C1 segment of cervical spinal cord (tissue), 14 donors: ENCODE measurements around the gene RBPJL.
A peak's percentile ranks its signal among the peaks of the same experiment; 100 is the strongest.

Experiments
- DNase-seq, 14 donors: peaks; one replicate each; lab custom pipeline; 2025; lab: John Stamatoyannopoulos, UW

The RBPJL gene

DNA sequence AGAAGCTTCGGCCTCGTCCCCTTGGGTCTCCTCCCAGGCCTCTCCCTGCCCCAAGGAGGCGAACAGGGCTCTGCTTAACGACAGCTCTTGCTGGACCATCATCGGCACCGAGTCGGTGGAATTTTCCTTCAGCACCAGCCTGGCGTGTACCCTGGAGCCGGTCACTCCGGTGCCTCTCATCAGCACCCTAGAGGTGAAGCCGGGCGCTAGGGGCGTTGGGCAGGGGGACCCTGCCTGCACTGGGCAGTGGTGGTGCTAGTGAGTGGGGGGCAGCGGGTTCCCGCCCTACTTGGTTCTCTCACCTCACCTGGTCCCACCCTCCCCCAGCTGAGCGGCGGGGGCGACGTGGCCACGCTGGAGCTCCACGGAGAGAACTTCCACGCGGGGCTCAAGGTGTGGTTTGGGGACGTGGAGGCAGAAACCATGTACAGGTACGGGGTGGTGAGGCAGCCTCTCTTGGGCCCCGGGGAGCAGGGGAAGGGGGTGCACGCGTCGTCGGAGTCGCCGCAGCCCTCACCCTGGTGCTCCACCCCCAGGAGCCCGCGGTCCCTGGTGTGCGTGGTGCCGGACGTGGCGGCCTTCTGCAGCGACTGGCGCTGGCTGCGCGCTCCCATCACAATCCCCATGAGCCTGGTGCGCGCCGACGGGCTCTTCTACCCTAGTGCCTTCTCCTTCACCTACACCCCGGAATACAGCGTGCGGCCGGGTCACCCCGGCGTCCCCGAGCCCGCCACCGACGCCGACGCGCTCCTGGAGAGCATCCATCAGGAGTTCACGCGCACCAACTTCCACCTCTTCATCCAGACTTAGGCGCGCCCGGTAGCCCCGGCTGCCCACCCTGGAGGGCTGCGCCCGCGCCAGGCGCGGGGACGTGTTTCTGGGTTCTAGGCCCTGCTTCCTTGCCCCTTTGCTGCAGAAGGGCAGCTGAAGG lies 9.8 kb downstream of the RBPJL start:
- DNase-seq = no peak

DNA sequence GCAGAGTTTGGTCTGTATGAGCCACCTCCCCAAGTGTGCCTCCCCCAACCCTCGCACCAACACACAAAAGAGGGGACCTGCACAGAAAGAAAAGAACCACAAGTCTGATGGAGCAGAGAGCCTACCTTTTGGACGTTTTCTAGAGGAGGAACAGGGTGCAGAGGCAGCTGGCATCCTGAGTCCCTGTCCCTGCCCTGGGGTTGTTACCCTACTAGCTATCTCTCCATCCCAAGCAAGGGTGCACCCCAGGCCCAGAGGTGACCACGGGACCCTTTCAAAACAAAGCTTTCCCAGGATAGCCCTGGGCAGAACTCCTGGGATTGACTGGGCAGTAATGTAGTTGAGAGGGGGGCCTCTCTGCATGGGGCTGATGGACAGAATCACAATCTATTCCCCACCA lies 11.2 kb downstream of the RBPJL start:
- no peak for DNase-seq

DNA sequence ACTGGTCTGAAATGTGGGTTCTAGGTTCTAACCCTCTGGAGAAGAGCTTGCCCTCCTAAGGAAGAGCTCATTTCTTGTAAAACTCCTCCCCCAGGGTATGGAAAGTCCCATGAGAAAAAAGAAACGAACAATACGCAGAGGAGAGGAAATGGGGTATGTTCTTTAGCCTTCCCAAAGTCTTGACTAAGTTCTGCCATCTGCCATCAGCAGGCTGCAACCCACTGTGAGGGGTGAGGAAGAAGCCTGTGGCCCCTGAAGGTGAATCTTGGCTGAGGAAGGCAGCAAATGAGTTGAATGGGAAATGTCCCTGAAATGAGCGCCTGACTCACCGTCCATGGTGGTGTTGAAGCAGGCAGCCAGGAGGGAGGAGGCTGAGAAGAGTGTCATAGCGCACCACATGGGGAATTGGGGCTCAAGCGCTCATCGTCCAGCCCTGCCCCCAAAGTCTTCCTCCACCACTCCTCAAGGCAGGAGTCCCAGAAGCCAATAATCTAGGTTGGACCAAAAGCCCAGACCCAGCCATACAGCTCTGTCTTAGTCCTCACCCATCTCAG lies 11.8 kb downstream of the RBPJL start:
- no peak for DNase-seq

DNA sequence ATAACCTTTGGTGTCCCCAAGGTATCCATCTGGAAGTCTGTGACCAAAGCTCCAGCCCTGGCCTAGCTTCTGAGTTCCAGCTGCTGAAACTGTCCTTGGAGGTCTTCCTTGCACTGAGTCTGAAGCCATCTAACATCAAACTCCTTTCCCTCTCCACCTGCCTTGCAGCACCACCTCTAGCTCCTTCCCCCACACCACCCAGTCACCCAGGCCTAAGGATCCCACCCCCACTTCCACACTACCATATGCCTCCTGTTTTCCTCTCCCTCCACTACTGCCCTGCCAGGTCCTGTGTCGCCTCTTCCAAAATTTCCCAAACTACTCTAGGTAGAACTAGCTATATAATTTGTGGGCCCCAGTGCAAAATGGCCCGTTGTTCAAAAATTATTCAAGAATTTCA lies 12.3 kb downstream of the RBPJL start:
- DNase-seq = no peak

DNA sequence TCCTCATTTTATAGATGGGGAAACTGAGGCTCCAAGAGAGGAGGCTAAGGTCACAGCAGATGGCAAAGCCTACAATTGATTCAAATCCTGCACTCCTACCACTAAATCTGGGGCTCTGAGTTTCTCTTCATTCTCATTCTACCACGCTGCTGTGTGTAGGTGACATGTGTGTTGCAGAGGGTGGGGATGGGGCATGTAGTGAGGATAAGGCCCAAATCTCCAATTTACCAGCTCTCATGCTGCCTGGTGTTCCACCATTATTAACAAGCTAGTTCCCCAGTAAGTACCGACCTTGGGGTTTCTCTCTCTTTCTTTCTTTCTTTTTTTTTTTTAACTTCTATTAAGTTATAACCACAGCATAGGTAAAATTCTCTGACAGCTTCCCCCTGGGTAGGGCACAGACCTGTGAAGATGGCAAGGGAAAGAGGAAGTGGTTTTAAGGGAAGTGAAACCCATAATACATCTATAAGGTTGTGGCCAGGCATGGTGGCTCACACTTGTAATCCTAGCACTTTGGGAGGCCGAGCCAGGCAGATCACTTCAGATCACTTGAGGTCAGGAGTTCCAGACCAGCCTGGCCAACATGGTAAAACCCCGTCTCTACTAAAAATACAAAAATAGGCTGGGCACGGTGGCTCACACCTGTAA lies 14.4 kb downstream of the RBPJL start:
- DNase-seq = no peak

DNA sequence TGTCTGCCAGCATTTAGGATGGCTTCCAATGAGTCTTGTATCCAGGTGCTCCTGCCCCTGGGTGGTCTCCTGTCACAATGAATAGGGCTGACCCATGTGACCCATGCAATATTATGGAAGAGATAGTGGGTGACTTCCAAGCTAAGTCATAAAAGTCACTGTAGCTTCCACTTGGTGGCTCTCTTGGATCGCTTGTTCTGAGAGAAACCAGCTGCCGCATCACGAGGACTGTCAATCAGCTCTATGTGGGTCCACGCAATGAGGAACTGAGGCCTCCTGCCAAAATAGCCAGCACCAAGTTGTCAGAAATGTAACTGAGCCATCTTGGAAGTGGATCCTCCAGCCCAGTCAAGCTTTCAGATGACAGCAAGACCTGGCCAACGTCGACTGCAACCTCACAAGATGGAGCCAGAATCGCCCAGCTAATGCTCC lies 16.3 kb downstream of the RBPJL start:
- DNase-seq = peak in 10 of 14 donors; percentile 23 to 64 (median 43)

DNA sequence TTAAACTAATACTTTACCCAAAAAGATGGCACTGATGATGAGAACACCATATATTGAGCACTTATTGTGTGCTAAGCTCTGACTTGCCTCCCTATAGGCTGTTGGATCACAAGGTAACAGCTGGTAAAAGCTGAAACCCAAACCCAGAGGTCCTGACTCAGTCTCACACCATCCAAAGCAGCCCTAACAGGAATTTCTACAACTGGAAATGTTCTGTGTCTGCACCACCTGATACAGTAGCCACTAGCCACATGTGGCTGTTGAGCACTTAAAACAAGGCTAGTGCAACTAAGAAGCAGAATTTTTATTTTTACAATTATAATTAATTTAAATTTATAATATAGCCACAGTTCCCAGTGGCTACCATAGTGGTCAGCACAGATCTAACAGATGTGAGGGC lies 17.1 kb downstream of the RBPJL start:
- no peak for DNase-seq

DNA sequence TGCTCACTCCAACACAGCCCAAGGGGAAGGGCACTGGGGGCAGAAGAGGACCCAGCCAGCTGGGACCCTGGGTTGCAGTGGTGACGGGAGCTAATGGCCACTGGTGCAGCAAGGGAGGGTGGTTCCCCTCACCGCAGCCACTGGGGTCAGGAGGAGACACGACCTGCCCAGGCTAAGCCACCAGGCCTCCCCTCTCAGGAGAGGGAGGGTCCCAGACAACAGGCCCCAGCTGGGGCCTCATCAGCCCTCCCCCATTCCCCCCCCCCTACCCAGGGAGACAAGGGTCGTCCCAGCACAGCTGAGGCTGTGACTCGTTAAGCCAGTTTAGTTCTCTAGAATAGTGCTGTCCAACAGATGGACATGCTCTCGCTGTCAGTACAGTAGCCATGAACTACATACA lies 18.7 kb downstream of the RBPJL start:
- no peak for DNase-seq

DNA sequence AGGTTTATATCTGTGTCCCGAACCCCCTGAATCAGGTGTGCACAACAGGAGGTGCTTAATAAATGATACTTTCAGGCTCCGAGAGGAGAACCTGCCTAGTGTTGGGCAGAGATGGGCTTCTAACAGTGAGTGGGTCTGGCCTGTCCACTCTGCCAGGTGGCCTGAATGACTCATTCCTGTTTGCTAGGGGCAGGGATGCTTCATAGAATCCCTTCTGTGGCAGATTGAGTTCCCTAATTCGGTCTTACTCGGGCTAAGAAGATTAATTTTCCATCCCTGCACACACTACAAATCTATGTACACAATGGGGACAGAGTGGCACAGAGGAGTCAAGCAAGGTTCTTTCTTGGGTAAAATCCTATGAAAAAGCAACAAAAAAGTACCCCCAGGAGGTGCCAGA lies 21.8 kb downstream of the RBPJL start:
- DNase-seq = peak in 1 of 14 donors; percentile 86

DNA sequence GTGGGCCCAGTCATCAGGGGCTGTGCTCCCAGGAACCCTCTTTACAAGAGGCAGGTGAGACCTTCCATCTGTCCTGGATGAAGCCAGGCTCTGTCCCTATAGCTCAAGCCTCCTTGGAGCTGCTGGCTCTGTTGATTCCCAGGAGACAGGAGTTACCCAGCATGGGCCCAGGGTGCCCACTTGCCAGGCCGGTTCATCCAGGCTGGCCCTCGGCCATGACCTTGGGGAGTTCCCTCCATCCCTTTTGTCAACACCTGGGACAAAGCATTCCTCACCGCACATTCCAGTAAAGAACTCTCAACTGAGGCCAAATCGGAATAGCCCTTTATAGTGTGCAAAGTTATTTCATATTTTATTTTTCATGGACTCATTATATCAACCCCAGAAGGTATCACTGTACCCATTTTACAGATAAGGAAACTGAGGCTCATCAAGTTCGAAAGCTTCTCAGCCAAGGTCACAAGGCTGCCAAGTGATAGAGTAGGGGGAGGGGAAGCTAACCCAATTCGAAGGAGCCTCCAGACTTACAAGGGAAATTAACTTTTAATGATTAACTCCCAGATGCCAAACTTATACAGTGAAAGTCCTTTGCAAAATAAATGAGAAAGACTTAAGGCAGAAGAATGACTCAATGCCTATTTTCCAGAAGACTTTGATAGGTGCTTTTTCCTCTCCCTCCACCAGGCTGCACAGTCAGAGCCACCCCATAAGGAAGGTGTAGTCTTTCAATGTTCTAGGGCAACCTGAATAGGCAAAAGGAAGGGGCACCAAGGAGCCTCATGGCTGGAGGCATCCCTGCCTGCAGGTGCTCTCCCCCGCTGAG lies 23.1 kb downstream of the RBPJL start:
- DNase-seq = no peak

DNA sequence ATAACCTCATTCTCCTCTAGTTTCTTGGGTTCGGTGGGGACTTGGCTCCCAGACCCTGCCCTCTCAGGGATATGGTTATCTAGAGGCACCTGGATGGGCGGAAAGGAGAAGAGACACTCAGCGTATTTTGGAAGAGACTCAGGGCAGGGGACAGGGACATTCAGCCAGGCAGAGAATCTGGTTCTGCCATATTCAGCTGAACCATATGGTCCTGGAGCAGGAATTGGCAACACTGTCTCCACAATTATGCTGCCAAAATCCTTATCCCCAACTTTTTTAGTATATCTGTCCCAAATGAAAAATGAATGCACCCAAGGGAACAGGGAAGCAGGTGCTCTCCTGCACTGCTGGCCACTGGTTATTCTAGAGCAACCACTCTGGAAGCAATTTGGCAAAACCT lies 23.8 kb downstream of the RBPJL start:
- DNase-seq = peak in 1 of 14 donors; percentile 89

DNA sequence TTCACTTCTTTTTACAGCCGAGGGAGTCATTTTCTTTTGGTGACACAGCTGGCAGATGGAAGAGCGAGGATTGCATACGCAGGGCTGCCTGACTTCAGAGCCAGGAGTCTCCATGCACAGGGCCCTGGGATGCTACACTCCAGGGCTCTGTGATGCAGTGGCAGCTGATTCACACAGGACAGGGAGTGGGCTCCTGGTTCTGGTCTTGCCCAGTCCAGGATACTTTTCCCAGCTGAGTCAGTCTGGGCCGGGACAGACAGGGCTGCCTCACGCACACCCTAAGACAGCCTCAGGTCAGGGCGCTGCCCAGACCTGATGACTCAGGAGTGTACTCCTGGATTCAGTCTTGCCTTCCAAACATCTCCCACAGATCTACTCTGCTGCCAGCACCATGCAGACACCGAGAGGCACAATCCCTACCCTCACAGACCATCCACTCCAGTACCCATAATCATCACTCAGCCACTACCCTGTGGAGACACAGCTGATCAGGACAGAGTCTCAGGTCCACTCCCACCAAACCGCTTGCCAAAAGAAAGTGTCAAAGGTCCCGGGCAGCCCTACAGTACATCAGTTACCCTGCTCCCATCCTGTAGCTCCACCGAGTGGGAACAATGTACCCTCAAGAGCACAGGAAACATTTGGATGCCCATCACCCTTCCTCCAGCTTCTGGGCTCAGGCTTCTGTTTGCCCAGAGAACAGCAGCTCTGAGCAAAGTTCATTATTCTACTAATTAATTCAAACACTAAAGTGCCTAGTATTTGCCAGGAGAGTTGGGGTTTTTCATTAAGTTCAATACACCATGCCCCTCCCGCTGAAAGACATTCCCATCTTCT lies 30.1 kb downstream of the RBPJL start:
- peak in 5 of 14 donors; percentile 14 to 72 (median 33) for DNase-seq

DNA sequence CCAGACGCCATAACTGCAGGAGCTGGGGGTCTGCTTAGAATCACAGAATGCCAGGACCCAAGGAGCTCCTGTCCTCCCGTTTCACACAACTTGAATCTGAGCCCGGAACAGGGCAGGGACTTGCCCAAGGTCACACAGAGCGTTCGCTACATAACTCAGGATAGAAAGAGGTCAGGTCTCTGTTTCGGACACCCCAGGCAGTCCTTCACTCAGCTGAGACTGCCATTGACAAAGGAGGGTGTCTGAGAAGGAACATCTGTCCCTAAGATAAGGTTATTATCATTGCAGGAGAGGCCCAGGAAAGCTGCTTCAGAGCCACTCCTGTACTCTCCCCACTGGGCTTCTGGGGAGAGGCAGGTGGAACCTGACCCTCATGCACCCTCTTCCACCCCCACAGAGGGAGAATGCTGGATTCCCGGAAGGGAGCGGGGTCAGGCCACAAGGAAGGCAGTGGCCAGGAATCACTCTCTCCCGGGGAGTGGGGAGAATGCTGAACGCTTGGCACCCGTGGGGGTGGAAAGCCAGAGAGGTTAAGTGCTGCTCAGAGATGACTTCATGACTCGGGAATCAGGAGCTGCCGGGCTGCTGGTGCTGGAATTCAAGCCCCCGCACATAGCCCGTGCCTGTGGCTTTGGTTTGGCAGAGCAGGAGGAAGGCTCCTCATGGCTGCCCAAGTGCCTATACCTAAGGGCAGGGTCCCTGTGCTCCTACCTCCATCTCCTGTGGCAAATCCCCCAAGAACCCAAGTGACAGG lies 30.9 kb downstream of the RBPJL start:
- DNase-seq = peak in 2 of 14 donors; percentile 33 to 48

DNA sequence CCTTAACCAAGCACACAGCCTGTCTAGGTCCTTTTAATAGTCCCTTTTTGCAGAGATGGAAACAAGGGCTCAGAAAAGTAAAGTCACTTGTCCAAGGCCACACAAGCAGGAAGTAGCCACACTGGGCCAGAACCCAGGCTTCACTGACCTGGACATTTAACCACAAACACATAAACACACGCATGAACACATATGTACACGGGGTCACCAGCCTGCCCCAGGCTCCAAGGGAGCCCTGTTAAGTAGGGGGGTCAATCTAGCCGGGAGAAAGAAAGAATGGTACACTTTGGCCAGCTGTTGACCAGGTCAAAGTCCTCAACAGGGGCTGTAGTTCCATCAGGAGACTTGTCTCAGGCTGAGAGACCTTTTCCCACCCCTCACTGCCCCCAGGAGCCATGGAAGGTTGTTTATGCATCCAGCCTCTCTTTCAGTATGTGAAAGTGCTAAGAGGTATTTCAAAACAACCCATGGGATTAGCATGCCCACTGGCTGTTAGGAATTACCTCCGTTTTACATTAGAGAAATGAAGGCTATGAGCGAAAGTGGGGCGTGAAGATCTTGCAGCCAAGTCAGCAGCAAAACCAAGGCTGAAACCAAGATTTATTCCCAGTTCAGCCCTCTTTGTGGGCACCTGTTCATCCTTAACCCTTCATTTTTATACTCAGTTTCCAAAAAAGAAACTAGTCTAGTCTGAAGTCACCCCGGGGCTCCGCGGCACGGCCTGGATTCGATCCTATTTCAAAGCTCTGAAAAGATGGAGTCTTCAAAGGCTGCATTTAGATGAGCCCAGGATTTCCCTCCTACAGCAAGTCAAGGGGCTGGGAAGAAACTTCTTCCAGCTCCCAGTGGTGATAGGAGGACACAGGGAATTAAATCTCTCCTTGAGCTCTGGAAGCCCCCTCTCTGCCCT lies 31.7 kb downstream of the RBPJL start:
- DNase-seq = no peak

DNA sequence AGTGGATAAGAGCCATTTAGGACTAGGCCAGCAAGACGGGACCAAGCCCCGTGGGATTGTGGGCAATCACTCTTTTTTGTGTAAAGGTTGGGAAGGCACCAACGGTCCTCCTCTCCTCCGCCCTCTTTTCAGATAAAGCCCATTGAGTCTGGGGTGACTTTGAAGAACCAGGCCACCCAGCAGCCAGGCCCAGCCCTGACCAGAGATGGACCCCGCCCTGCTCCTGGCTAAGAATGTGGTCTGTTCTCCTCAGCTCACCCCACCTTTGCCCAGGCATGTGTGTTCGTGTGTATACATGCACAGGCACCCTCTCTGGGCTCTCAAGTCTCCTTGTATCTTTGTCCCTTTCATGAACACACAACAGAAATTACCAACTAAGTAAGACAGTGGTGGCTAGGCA lies 32.4 kb downstream of the RBPJL start:
- no peak for DNase-seq

DNA sequence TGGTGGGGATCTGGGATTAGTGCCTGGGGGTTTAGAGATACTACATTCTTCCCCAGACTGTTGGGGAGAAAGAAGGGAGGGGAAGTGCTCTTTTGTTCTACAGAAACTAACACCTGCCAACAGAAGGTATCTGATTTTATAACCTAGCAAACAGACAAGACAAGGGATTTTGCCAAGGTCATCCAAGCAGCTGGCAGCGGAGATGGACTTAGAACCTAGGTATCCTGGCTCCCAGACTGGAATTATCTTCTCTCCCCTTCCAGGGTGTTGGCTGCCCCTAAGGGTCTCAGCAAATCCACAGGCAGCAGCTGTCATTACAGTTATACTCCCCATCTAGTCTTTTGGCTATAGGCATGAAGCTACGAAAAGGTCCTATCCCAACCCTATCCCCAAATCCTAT lies 33.2 kb downstream of the RBPJL start:
- DNase-seq = no peak

DNA sequence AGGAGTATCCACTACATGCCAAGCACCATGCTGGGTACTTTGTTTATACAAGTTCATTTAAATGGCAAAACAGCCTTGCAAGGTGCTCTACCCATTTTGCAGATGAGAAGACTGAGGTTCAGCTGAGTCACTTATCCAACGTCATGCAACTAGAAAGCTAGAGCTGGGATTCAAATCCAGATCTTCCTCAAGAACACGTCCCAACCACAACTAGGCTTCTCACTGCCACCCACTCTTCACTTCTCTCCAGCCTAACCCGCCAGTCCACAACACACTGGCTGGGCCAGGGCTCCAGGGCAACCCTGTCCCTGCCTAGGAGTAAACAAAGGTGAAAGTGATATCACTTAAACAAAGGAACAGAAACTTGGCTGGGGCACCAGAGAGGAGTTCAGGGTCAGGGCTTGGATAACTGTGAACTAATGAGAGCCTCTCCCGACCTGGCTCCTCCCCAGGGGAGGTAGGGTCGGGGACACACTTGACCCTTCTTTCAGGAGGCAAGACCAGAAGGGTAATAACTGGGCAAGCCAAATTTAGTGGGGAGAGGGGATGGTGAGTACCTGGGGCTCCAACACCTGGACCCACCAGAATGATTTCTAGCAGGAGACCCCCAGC lies 33.7 kb downstream of the RBPJL start:
- DNase-seq = no peak

DNA sequence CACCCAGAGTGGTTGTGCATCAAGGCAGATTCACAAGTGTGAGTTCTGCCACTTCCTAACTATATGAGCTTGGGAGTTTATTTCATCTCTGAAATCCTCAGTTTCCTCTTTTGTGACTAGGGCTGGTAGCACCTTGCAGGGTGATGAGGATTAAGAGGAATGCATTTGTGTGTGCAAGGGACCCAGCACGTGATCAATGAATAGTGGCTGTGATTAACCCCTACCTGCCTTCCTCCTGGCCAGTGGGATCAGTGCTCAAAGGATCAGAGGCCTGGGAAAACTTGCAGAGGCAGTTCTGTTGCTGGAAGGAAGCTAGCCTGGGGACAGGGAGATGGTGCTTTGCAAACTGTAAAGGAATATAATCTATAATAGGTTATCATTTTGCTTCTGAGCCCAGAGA lies 34.3 kb downstream of the RBPJL start:
- DNase-seq = no peak

DNA sequence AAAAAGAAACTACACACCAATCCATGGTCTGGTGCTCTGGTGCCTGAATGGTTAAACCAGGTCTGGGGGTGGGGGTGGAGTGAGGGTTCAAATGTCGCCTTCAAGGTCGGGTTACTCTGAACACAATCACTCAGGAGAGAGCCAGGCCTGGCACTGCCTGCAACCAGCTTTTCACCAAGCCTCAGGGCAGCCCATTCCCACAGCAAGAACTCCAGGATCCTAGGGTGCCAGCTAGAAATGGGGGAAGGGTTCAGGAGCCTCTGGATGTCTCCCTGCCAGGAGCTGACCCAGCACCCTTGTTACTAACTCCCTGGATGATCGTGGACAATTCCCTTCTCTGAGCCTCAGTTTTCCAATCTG lies 34.9 kb downstream of the RBPJL start:
- DNase-seq = no peak
